GM12878 (cell line): ENCODE measurements around the gene KLF11. TPM values are rescaled to one million over a fixed set of nuclear protein-coding genes. Genes with fewer than 3 reads are reported as not detected.

Experiments
- ATAC-seq: fragments of 200-7000 bp; cut with Tn5 transposase; 3 replicates; pipeline ENCODE4 v1.9.1; 2020; ENCODE audit warnings: mild to moderate bottlenecking, moderate library complexity
- BruUV-seq: library from RNA; stranded (reverse); fragments of 400-500 nt; replicated peaks from 2 replicates; lab custom pipeline; 2021; lab: Mats Ljungman, UMichigan
- CTCF ChIA-PET: fragments of 300-600 bp; sonication (Branson Sonifier 250); formaldehyde crosslinking; extraction: SDS; loops from one replicate; lab custom pipeline; 2021; ENCODE audit warnings: inconsistent platforms; lab: Yijun Ruan, JAX
- POLR2A ChIA-PET: fragments of 350-600 bp; formaldehyde crosslinking; extraction: SDS; loops from one replicate; lab custom pipeline; 2021; ENCODE audit warnings: inconsistent platforms; lab: Charles Lee
- RAD21 ChIA-PET: fragments of 300-600 bp; sonication (Branson Sonifier 250); formaldehyde crosslinking; loops from one replicate; lab custom pipeline; 2023; ENCODE audit warnings: antibody characterized with exemption; ENCODE audit not compliant: unreplicated experiment; lab: Charles Lee
- SMC1A ChIA-PET: fragments of 300-600 bp; sonication (Branson Sonifier 250); formaldehyde crosslinking; loops from one replicate; lab custom pipeline; 2023; ENCODE audit not compliant: unreplicated experiment, uncharacterized antibody; lab: Charles Lee
- DNase-seq: peaks from one replicate; pipeline ENCODE4 v3.0.0-alpha.2; 2011; ENCODE audit warnings: low read depth, low spot score
- FAIRE-seq: peaks from 3 replicates; lab custom pipeline; 2011; peaks lifted over from hg19 to GRCh38; lab: Jason Lieb, UNC
- H2AFZ ChIP-seq: 2 replicates; pipeline ENCODE4 v1.6.0; 2011; ENCODE audit warnings: low read depth, low read length, control low read depth; ENCODE audit not compliant: control insufficient read depth
- H3K27ac ChIP-seq: 2 replicates; pipeline ENCODE4 v1.5.1; 2011; ENCODE audit warnings: control low read depth; ENCODE audit not compliant: control insufficient read depth, insufficient read depth
- H3K27me3 ChIP-seq, 2 experiments: replicated peaks in 1 of 2; 2 replicates each; pipeline versions ENCODE4 v1.6.0 to v1.6.1; 2011; ENCODE audit warnings: low read length in 1 of 2; ENCODE audit not compliant: control insufficient read depth in 2 of 2, insufficient read depth in 2 of 2
- H3K36me3 ChIP-seq, 2 experiments: 2 replicates each; pipeline ENCODE4 v1.5.1; 2011; ENCODE audit warnings: low read length in 1 of 2; ENCODE audit not compliant: control insufficient read depth in 2 of 2, insufficient read depth in 2 of 2
- H3K4me1 ChIP-seq: 2 replicates; pipeline ENCODE4 v1.6.1; 2011; ENCODE audit warnings: mild to moderate bottlenecking, low read length, moderate library complexity, mixed read lengths; ENCODE audit not compliant: control insufficient read depth, insufficient read depth
- H3K4me2 ChIP-seq: 2 replicates; pipeline ENCODE4 v1.6.0; 2011; ENCODE audit warnings: control low read depth; ENCODE audit not compliant: control insufficient read depth, insufficient read depth
- H3K4me3 ChIP-seq: fragments of 200-600 bp; sonication (generic); 2 replicates; pipeline ENCODE4 v1.5.1; 2016
- H3K79me2 ChIP-seq: 2 replicates; pipeline ENCODE4 v1.6.0; 2011; ENCODE audit warnings: low read length; ENCODE audit not compliant: control insufficient read depth, insufficient read depth
- H3K9ac ChIP-seq: 2 replicates; pipeline ENCODE4 v1.8.0; 2011; ENCODE audit warnings: low read length, control low read depth, mixed read lengths; ENCODE audit not compliant: control insufficient read depth, insufficient read depth
- H3K9me3 ChIP-seq: replicated peaks from 3 replicates; pipeline ENCODE4 v1.5.1; 2011; ENCODE audit warnings: mild to moderate bottlenecking, low read length; ENCODE audit not compliant: control insufficient read depth, insufficient read depth
- H4K20me1 ChIP-seq: 2 replicates; pipeline ENCODE4 v1.6.0; 2011; ENCODE audit not compliant: control insufficient read depth, insufficient read depth
- FOXK2 ChIP-seq: fragments of 450-650 bp; IDR thresholded peaks from 2 replicates; pipeline ENCODE4 v1.6.1; 2017; ENCODE audit warnings: mild to moderate bottlenecking, moderate library complexity
- GATAD2B ChIP-seq: fragments of 450-650 bp; conservative IDR thresholded peaks from 2 replicates; pipeline ENCODE4 v1.6.1; 2017; ENCODE audit warnings: low read depth, mild to moderate bottlenecking, moderate library complexity
- IRF3 ChIP-seq: fragments of 450-650 bp; IDR thresholded peaks from 2 replicates; pipeline ENCODE4 v1.6.1; 2014; ENCODE audit warnings: mild to moderate bottlenecking
- NBN ChIP-seq: fragments of 450-650 bp; IDR thresholded peaks from 2 replicates; pipeline ENCODE4 v1.6.1; 2016
- NFXL1 ChIP-seq: fragments of 450-650 bp; IDR thresholded peaks from 2 replicates; pipeline ENCODE4 v1.6.1; 2017; ENCODE audit warnings: antibody characterized with exemption, mild to moderate bottlenecking, borderline replicate concordance
- NRF1 ChIP-seq: conservative IDR thresholded peaks from 2 replicates; pipeline ENCODE4 v1.6.1; 2011; ENCODE audit warnings: mild to moderate bottlenecking, low read depth, low read length, improper control_type of control experiment
- POLR2AphosphoS5 ChIP-seq: IDR thresholded peaks from 2 replicates; pipeline ENCODE4 v1.6.1; 2011; ENCODE audit warnings: mild to moderate bottlenecking, low read length, inconsistent platforms
- RAD21 ChIP-seq: IDR thresholded peaks from 2 replicates; pipeline ENCODE4 v1.6.1; 2011; ENCODE audit warnings: mild to moderate bottlenecking, low read depth, low read length, moderate library complexity; ENCODE audit not compliant: insufficient read depth
- YY1 ChIP-seq: IDR thresholded peaks from 2 replicates; pipeline ENCODE4 v1.6.1; 2011; ENCODE audit warnings: low read depth, mild to moderate bottlenecking, low read length
- ZNF24 ChIP-seq: fragments of 450-650 bp; IDR thresholded peaks from 2 replicates; pipeline ENCODE4 v1.6.1; 2017; ENCODE audit warnings: antibody characterized with exemption, mild to moderate bottlenecking
- ZNF384 ChIP-seq: IDR thresholded peaks from 2 replicates; pipeline ENCODE4 v1.6.1; 2012; ENCODE audit warnings: low read depth, mild to moderate bottlenecking, low read length, improper control_type of control experiment, borderline replicate concordance
- WGBS: methylation state at CpG from one replicate; pipeline ENCODE4 v1.1.6; 2016; ENCODE audit warnings: low lambda C conversion rate; ENCODE audit not compliant: insufficient replicate concordance, insufficient coverage; ENCODE audit errors: missing lambda C conversion rate; 5-methylcytosine and 5-hydroxymethylcytosine counted together
- in situ Hi-C: fragments of 300-500 bp; cut with MboI; formaldehyde crosslinking; loops from 9 replicates; pipeline ENCODE4 v1.14.3; 2018; ENCODE audit warnings: mixed read lengths
- intact Hi-C: fragments of 100-400 bp; cut with micrococcal nuclease; formaldehyde crosslinking; loops from one replicate; pipeline ENCODE4 v1.14.2; 2022; ENCODE audit not compliant: unreplicated experiment
- polyA plus RNA-seq, 11 experiments: library from polyadenylated mRNA; depleted of rRNA in 4 of 11; unstranded in 6 of 11; stranded (reverse) in 5 of 11; fragments of >200 nt; fragmentation: Nextera tagmentation in 4 of 11; fragmentation: Illumina TruSeq in 1 of 11; extraction: Ambion mirVana in 4 of 11; extraction: Trizol in 1 of 11; gene quantifications; 1 replicate in 1 of 11; 2 replicates in 10 of 11; pipeline versions ENCODE4 v1.2.1 to v1.2.3, GENCODE V29; 2011 to 2016; ENCODE audit warnings: inconsistent platforms in 2 of 11, missing spikeins in 2 of 11, low read depth in 1 of 11
- total RNA-seq, 4 experiments: library from RNA; depleted of rRNA in 3 of 4; stranded (reverse); fragments of >200 nt in 3 of 4; fragmentation: Illumina TruSeq in 1 of 4; extraction: Trizol in 1 of 4; gene quantifications; 2 replicates each; pipeline versions ENCODE4 v1.2.1 to v1.2.3, GENCODE V29; 2013 to 2021
- TF ChIP-seq, protein P1 (sequence below), 3 experiments: IDR thresholded peaks in 2 of 3; conservative IDR thresholded peaks in 1 of 3; 2 replicates each; pipeline ENCODE4 v1.5.1; 2011; ENCODE audit warnings: low read depth in 3 of 3, low read length in 3 of 3, mild to moderate bottlenecking in 3 of 3, control low read depth in 2 of 3, moderate library complexity in 2 of 3, inconsistent platforms in 1 of 3, mixed read lengths in 1 of 3; ENCODE audit not compliant: control insufficient read depth in 2 of 3, insufficient read depth in 1 of 3; ENCODE audit errors: extremely low read depth in 1 of 3

The KLF11 gene
- total and polyA plus RNA-seq, 10 of the 15 experiments (the other 5 are each of a cell fraction or from before 2014, with no cell fraction given) = 0.03 to 0.54 (median 0.14) TPM; not detected in 1

DNA sequence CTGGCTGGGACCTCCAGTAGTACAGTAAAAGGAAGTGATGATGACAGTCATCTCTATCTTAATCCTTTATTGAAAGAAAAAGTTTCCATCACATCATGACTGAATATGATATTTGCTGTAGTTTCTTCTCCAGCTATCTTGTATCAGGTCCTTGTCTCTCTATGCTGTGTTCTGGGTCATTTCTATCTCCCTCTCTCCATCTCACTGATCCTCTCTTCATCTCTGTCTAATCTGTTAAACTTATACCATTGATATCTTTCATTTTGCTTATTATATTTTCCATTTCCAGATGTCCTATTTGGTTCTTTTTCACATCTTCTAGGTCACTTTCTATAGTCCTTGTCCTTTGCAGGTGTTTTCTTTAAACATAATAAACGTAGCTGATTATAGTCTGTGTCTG, 24.5 kb downstream of the KLF11 start:
- Histone ChIP-seq H3K4me1 (no peaks in the 10 kb centered on the region; the same call in 1 of the 2 replicates), H3K9me3 (peaks cover 2% of the 10 kb centered on the region; the same call in 2 of the 3 replicates), H3K9ac (no peak overlapping the region), H3K4me2 (no peak overlapping the region), H3K79me2 (no peaks in the 10 kb centered on the region), H3K4me3 (no peak overlapping the region), H2AFZ (no peak overlapping the region), H3K27me3 (no peaks in the 10 kb centered on the region), H3K27ac (no peak overlapping the region), H4K20me1 (no peaks in the 10 kb centered on the region), H3K36me3 (no peaks in the 10 kb centered on the region)
- RAD21 ChIA-PET = interaction anchor here (0.6 to 1.7 kb wide), 2 partner anchors 19 to 29 kb away, joined by 3 to 4 read pairs; no protein-coding TSS in a partner anchor
- no peak for FAIRE-seq
- DNase-seq = no peak
- WGBS = 63% methylated on average over 1 of the region's 1 CpG
- in situ Hi-C loops (no loop called here), intact Hi-C loops (no loop called here)
- TF ChIP-seq IRF3 = no peak
- no peak for TF ChIP-seq FOXK2
- TF ChIP-seq ZNF24 = no peak
- TF ChIP-seq NBN = no peak
- BruUV-seq = no TSS peak
- POLR2A ChIA-PET = no interaction called here
- SMC1A ChIA-PET = interaction anchor here (0.8 to 13.9 kb wide), 4 partner anchors 11 to 264 kb away, joined by 3 to 236 read pairs (median 4); no protein-coding TSS in a partner anchor
- no peak for ATAC-seq
- CTCF ChIA-PET = interaction anchor here (1.0 to 22.8 kb wide), 6 partner anchors 11 to 592 kb away, joined by 3 to 983 read pairs (median 4); no protein-coding TSS in a partner anchor

DNA sequence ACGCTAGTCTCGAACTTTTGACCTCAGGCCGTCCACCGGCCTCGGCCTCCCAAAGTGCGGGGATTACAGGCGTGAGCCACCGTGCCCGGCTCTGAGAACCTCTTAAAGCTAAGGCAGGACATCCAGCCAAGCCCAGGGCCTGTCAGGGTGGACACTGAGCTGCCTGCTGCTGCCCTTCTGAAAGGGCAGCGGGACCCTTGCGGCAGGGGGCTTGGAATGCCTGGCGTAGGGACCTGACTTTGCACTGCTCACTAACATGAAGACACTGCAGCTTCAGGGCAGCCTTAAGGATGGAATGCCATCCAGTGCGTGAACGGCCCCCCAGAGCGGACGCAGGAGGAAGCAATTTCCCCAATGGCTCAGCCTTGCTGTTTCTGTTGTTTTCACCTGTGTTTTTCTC, 27.8 kb downstream of the KLF11 start:
- Histone ChIP-seq H3K4me3 (no peak overlapping the region), H2AFZ (no peak overlapping the region), H3K4me2 (no peak overlapping the region), H3K9ac (no peak overlapping the region), H4K20me1 (no peaks in the 10 kb centered on the region), H3K9me3 (peaks cover 2% of the 10 kb centered on the region; the same call in 2 of the 3 replicates), H3K27me3 (no peaks in the 10 kb centered on the region), H3K36me3 (no peaks in the 10 kb centered on the region), H3K4me1 (peaks cover 10% of the 10 kb centered on the region), H3K79me2 (no peaks in the 10 kb centered on the region; the same call in 1 of the 2 replicates), H3K27ac (no peak overlapping the region)
- WGBS = 85% methylated on average over 16 of the region's 16 CpGs
- DNase-seq (no peak), FAIRE-seq (no peak), ATAC-seq (no peak)
- POLR2A ChIA-PET = interaction anchor here (1.3 kb wide), 1 partner anchor 58 kb away, joined by 4 read pairs; no protein-coding TSS in a partner anchor
- CTCF ChIA-PET = interaction anchor here (0.6 to 22.8 kb wide), 14 partner anchors 21 to 1235 kb away, joined by 3 to 983 read pairs (median 6); no protein-coding TSS in a partner anchor
- intact Hi-C loops = no loop called here
- RAD21 ChIA-PET = interaction anchor here (1.5 to 13.2 kb wide), 9 partner anchors 12 to 364 kb away, joined by 5 to 216 read pairs (median 15); no protein-coding TSS in a partner anchor
- in situ Hi-C loops = loop anchor here (5.0 kb wide), 1 partner anchor 596 kb away; no protein-coding TSS in a partner anchor
- BruUV-seq = no TSS peak
- SMC1A ChIA-PET = interaction anchor here (0.8 to 13.9 kb wide), 7 partner anchors 10 to 364 kb away, joined by 3 to 236 read pairs (median 34); no protein-coding TSS in a partner anchor
- TF ChIP-seq NRF1 (no peak), POLR2AphosphoS5 (no peak), RAD21 (no peak), GATAD2B (no peak), NFXL1 (no peak), YY1 (no peak), ZNF384 (no peak), ZNF24 (no peak)
- TF ChIP-seq, protein P1, sequence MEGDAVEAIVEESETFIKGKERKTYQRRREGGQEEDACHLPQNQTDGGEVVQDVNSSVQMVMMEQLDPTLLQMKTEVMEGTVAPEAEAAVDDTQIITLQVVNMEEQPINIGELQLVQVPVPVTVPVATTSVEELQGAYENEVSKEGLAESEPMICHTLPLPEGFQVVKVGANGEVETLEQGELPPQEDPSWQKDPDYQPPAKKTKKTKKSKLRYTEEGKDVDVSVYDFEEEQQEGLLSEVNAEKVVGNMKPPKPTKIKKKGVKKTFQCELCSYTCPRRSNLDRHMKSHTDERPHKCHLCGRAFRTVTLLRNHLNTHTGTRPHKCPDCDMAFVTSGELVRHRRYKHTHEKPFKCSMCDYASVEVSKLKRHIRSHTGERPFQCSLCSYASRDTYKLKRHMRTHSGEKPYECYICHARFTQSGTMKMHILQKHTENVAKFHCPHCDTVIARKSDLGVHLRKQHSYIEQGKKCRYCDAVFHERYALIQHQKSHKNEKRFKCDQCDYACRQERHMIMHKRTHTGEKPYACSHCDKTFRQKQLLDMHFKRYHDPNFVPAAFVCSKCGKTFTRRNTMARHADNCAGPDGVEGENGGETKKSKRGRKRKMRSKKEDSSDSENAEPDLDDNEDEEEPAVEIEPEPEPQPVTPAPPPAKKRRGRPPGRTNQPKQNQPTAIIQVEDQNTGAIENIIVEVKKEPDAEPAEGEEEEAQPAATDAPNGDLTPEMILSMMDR (IDR thresholded peaks at IDR 0.05 in 2 of 3, conservative IDR thresholded peaks at IDR 0.05 in 1 of 3; ENCODE audit: control insufficient read depth in 2 of 3, extremely low read depth in 1 of 3, insufficient read depth in 1 of 3, low read depth in 3 of 3, low read length in 3 of 3) = no peak
